Measurements from ENCODE around the gene NLRP1.

DNA sequence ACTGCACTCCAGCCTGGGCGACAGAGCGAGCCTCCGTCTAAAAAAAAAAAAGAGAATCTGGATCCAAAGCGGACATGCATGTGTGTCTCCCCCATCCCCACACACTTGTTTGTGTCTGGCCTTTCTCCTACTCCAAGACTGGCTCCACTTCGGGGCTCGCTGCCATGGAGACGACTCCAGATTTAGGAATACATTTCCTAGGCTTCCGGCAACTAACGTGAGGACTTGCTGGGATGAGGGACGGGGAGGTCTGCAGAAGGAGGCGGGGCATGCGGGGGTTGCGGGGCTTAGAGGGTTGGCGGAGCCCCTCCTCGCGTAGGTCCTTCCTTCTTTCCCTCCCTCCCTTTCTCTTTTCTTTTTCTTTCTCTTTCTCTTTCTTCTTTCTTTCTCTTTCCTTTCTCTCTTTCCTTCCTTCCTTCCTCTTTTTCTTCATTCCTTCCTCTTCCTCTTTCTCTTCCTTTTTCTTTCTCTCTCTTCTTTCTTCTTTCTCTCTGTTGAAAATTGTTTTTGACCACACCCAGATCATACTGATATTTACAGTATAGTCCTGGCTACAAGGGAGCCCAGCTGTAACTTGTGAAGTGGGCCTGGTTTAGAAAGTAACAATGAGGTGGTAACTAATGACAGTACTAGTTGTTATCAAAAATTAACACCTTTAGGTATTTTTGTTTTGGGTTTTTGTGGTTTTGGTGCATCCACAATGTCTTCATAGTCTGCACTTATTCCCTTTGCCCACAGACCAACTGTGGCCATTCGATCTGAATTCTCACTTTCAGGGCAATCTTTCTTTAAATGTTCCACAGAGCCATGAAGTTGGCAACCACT is 72.7 kb downstream of the NLRP1 start:
- no peak for TF ChIP-seq KLF11 (CRISPR knock-in tag; IDR thresholded peaks at IDR 0.05)
- TF ChIP-seq POLR2A (IDR thresholded peaks at IDR 0.05; ENCODE audit: insufficient read depth in 1 of 2, low read depth in 2 of 2, low read length in 2 of 2) = no peak
- TF ChIP-seq, protein P1, sequence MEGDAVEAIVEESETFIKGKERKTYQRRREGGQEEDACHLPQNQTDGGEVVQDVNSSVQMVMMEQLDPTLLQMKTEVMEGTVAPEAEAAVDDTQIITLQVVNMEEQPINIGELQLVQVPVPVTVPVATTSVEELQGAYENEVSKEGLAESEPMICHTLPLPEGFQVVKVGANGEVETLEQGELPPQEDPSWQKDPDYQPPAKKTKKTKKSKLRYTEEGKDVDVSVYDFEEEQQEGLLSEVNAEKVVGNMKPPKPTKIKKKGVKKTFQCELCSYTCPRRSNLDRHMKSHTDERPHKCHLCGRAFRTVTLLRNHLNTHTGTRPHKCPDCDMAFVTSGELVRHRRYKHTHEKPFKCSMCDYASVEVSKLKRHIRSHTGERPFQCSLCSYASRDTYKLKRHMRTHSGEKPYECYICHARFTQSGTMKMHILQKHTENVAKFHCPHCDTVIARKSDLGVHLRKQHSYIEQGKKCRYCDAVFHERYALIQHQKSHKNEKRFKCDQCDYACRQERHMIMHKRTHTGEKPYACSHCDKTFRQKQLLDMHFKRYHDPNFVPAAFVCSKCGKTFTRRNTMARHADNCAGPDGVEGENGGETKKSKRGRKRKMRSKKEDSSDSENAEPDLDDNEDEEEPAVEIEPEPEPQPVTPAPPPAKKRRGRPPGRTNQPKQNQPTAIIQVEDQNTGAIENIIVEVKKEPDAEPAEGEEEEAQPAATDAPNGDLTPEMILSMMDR (CRISPR knock-in tag; IDR thresholded peaks at IDR 0.05) = no peak
- TF ChIP-seq ZNF121 (CRISPR knock-in tag; IDR thresholded peaks at IDR 0.05) = no peak
- TF ChIP-seq IKZF1 (IDR thresholded peaks at IDR 0.05) = no peak
- no peak for TF ChIP-seq KLF16 (CRISPR knock-in tag; IDR thresholded peaks at IDR 0.05)
- TF ChIP-seq, protein P2, sequence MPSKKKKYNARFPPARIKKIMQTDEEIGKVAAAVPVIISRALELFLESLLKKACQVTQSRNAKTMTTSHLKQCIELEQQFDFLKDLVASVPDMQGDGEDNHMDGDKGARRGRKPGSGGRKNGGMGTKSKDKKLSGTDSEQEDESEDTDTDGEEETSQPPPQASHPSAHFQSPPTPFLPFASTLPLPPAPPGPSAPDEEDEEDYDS (CRISPR knock-in tag; IDR thresholded peaks at IDR 0.05) = no peak
- no peak for TF ChIP-seq MYC (CRISPR knock-in tag; IDR thresholded peaks at IDR 0.05; ENCODE audit: borderline replicate concordance)
- no peak for TF ChIP-seq XRCC5 (optimal IDR thresholded peaks at IDR 0.05; ENCODE audit: low read length)
- TF ChIP-seq JUN (CRISPR knock-in tag; IDR thresholded peaks at IDR 0.05) = no peak
- TF ChIP-seq, protein P3, sequence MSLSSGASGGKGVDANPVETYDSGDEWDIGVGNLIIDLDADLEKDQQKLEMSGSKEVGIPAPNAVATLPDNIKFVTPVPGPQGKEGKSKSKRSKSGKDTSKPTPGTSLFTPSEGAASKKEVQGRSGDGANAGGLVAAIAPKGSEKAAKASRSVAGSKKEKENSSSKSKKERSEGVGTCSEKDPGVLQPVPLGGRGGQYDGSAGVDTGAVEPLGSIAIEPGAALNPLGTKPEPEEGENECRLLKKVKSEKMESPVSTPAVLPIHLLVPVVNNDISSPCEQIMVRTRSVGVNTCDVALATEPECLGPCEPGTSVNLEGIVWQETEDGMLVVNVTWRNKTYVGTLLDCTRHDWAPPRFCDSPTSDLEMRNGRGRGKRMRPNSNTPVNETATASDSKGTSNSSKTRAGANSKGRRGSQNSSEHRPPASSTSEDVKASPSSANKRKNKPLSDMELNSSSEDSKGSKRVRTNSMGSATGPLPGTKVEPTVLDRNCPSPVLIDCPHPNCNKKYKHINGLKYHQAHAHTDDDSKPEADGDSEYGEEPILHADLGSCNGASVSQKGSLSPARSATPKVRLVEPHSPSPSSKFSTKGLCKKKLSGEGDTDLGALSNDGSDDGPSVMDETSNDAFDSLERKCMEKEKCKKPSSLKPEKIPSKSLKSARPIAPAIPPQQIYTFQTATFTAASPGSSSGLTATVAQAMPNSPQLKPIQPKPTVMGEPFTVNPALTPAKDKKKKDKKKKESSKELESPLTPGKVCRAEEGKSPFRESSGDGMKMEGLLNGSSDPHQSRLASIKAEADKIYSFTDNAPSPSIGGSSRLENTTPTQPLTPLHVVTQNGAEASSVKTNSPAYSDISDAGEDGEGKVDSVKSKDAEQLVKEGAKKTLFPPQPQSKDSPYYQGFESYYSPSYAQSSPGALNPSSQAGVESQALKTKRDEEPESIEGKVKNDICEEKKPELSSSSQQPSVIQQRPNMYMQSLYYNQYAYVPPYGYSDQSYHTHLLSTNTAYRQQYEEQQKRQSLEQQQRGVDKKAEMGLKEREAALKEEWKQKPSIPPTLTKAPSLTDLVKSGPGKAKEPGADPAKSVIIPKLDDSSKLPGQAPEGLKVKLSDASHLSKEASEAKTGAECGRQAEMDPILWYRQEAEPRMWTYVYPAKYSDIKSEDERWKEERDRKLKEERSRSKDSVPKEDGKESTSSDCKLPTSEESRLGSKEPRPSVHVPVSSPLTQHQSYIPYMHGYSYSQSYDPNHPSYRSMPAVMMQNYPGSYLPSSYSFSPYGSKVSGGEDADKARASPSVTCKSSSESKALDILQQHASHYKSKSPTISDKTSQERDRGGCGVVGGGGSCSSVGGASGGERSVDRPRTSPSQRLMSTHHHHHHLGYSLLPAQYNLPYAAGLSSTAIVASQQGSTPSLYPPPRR (CRISPR knock-in tag; IDR thresholded peaks at IDR 0.05; ENCODE audit: borderline replicate concordance) = no peak
- no peak for TF ChIP-seq ZNF274 (CRISPR knock-in tag; IDR thresholded peaks at IDR 0.05)

Data from HepG2 (cell line).